Panc1 (cell line): ENCODE measurements around the gene GLB1L2. TPM values are rescaled to one million over a fixed set of nuclear protein-coding genes. Genes with fewer than 3 reads are reported as not detected.

Experiments
- ATAC-seq: fragments of 200-7000 bp; cut with Tn5 transposase; 2 replicates; pipeline ENCODE4 v1.9.1; 2020; ENCODE audit warnings: mild to moderate bottlenecking, moderate library complexity
- BruUV-seq: library from RNA; stranded (reverse); fragments of 400-500 nt; replicated peaks from 2 replicates; lab custom pipeline; 2021; lab: Mats Ljungman, UMichigan
- CTCF ChIA-PET: fragments of 300-600 bp; sonication (Branson Sonifier 250); formaldehyde crosslinking; loops from one replicate; lab custom pipeline; 2022; ENCODE audit warnings: antibody characterized with exemption; lab: Charles Lee
- POLR2A ChIA-PET: fragments of 300-600 bp; sonication (Branson Sonifier 250); formaldehyde crosslinking; loops from one replicate; lab custom pipeline; 2022; ENCODE audit warnings: antibody characterized with exemption; lab: Charles Lee
- DNase-seq: peaks from one replicate; pipeline ENCODE4 v3.0.0-alpha.2; 2010; ENCODE audit warnings: low read depth, low spot score
- H3K27ac ChIP-seq: 2 replicates; pipeline ENCODE4 v1.5.1; 2011; ENCODE audit warnings: mild to moderate bottlenecking, low read length, inconsistent platforms
- H3K27me3 ChIP-seq: fragments of 200-500 bp; sonication (Bioruptor generic); 2 replicates; pipeline ENCODE4 v1.6.0; 2014; ENCODE audit warnings: low read length, inconsistent platforms; ENCODE audit not compliant: control insufficient read depth, insufficient read depth
- H3K36me3 ChIP-seq: fragments of 200-500 bp; sonication (Bioruptor generic); 2 replicates; pipeline ENCODE4 v1.5.1; 2014; ENCODE audit warnings: inconsistent platforms, mild to moderate bottlenecking, low read length, moderate library complexity; ENCODE audit not compliant: control insufficient read depth, insufficient read depth
- H3K4me1 ChIP-seq: 2 replicates; pipeline ENCODE4 v1.5.1; 2011; ENCODE audit warnings: inconsistent platforms, mild to moderate bottlenecking, low read length, moderate library complexity; ENCODE audit not compliant: control insufficient read depth, insufficient read depth
- H3K4me3 ChIP-seq, 2 experiments: 2 replicates each; pipeline ENCODE4 v1.5.1; 2011 to 2012; ENCODE audit warnings: low read depth in 2 of 2, low read length in 2 of 2, mild to moderate bottlenecking in 2 of 2, inconsistent platforms in 1 of 2, moderate library complexity in 1 of 2
- H3K9me3 ChIP-seq: fragments of 200-500 bp; sonication (Bioruptor generic); 2 replicates; pipeline ENCODE4 v1.5.1; 2014; ENCODE audit warnings: low read depth, mild to moderate bottlenecking, inconsistent platforms, low read length, moderate library complexity; ENCODE audit not compliant: control insufficient read depth, insufficient read depth
- CTCF ChIP-seq: fragments of 450-650 bp; IDR thresholded peaks from 2 replicates; pipeline ENCODE4 v1.5.1; 2017; ENCODE audit warnings: mild to moderate bottlenecking
- POLR2AphosphoS5 ChIP-seq: IDR thresholded peaks from 2 replicates; pipeline ENCODE4 v1.6.1; 2012; ENCODE audit warnings: mild to moderate bottlenecking, low read depth, low read length, moderate library complexity
- SIN3A ChIP-seq: IDR thresholded peaks from 2 replicates; pipeline ENCODE4 v1.6.1; 2012; ENCODE audit warnings: low read depth, mild to moderate bottlenecking, low read length, moderate library complexity, borderline replicate concordance; ENCODE audit not compliant: insufficient read depth
- TCF7L2 ChIP-seq: IDR thresholded peaks from 2 replicates; pipeline ENCODE4 v1.6.1; 2011; ENCODE audit warnings: mild to moderate bottlenecking, low read depth, low read length, inconsistent platforms
- in situ Hi-C: cut with HindIII; loops from 2 replicates; pipeline ENCODE4 v1.10.0; 2016; ENCODE audit warnings: low sequenced_read_pairs, low pct_unique_long_range_greater_than_20kb
- intact Hi-C: fragments of 100-400 bp; cut with micrococcal nuclease; formaldehyde crosslinking; loops from one replicate; pipeline ENCODE4 v1.10.0; 2022; ENCODE audit not compliant: unreplicated experiment
- total RNA-seq: library from RNA; stranded (reverse); gene quantifications from one replicate; pipeline ENCODE4 v1.2.1, GENCODE V29; 2021; ENCODE audit not compliant: unreplicated experiment

GLB1L2 gene
- total RNA-seq, 1 experiment from 2014 or later: 10.4 TPM

DNA sequence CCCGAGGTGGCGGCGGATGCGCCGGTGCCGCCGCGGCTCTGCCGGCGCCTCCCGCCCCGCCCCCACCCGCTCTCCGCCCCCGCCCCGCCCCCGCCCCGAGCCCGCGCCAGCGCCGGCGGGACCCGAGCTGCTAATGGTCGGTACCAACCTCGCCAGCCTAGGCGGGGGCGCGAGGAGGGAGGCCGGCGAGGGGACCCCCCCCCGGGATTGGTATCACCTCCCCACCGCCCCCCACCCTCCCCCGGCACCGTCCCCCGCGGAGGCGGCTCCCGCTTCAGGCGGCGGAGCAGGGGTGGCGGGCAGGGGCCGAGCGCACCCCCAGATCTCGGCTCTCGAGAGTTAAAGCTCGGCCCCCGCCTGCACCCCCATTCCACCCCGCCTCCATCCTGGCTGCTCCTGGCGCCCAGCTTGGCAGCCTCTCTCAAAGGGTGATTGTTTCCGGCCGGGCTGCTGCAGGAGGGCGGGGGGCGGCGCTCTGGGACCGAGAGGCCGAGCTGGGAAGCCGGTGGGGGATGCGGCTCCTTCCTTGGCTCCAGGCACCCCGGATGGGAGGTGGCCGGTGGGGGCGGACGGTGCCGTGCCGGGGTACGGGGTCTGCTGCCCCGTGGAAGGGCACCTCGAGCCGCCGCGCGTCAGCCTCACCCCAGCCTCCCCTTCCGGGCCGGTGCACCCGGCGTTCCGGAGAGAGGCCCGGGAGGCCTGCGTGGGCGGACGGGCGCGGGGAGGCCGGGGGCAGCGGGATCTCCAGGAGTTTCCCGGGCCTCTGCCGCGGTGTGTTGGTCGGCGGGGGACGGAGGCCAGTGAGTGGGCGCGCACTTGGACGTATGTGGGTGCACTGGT is 80.6 kb downstream of the GLB1L2 start, which contains the start of gene B3GAT1:
Gene B3GAT1 (minus strand): TSS at position 40 of the 840 bp plus-strand sequence. CDS start 24,583 bp downstream, outside the sequence.
- DNase-seq: no peak
- no TSS peak for BruUV-seq
- Histone ChIP-seq H3K4me1 (no peaks in the 10 kb centered on the region), H3K27ac (no peak within 1 kb of the TSS), H3K9me3 (no peaks in the 10 kb centered on the region), H3K36me3 (no peaks in the 10 kb centered on the region), H3K4me3 (peak within 1 kb of the TSS; percentile 11 to 18; a peak in 3 of 4 replicates), H3K27me3 (peaks cover 47% of the 10 kb centered on the region)
- ATAC-seq: peak; percentile 45
- CTCF ChIA-PET: no interaction called here
- TF ChIP-seq TCF7L2: no peak
- no peak for TF ChIP-seq POLR2AphosphoS5
- TF ChIP-seq CTCF: no peak
- TF ChIP-seq SIN3A: no peak
- in situ Hi-C loops: no loop called here
- intact Hi-C loops: no loop called here
- POLR2A ChIA-PET: no interaction called here

DNA sequence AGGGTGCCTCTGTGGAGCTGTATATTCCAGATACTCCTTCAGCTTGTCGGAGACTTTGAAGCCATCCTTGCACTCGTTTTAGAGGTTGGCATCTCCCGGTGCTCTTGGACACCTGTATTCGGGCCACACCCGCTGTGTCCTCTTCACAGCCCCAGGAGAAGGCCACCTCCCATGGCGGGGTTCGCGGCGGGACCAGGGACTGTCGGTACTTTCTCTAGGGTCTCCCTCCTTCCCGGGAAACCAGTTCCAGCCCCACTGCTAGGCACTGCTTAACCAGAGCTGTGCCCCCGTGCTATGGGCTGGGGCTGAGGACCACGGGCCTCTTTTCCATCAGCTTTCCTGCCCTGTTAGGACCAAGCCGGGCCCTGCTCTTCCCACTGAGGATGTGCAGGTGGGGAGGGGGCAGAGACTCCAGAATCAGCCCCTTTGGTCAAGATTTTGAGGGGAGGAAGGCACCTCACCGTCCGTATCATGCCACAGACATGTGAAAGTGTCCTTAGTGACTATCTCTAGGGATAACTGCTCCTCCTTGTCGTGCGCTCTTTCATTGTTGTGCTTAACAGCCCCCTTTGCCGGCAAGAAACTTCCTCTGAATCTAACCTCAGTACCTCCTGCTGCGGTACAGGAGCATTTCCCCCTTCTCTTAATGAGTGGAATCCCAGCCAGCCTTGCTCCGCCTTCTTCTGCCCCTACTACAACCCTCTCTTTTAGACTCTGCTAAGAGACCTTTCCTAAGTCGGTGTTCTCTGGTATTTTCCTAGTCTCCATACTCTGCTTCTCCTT is 81.4 kb downstream of the GLB1L2 start:
- Histone ChIP-seq H3K9me3 (no peaks in the 10 kb centered on the region), H3K27me3 (peaks cover 51% of the 10 kb centered on the region), H3K4me3 (no peak overlapping the region), H3K36me3 (no peaks in the 10 kb centered on the region), H3K4me1 (no peaks in the 10 kb centered on the region), H3K27ac (no peak overlapping the region)
- ATAC-seq (peak; percentile 39), DNase-seq (no peak)
- ChIA-PET POLR2A (no interaction called here), CTCF (no interaction called here)
- TF ChIP-seq SIN3A: no peak
- TF ChIP-seq TCF7L2: peak; percentile 67; the same call in 1 of the 2 replicates
- intact Hi-C loops (no loop called here), in situ Hi-C loops (no loop called here)
- BruUV-seq: no TSS peak

DNA sequence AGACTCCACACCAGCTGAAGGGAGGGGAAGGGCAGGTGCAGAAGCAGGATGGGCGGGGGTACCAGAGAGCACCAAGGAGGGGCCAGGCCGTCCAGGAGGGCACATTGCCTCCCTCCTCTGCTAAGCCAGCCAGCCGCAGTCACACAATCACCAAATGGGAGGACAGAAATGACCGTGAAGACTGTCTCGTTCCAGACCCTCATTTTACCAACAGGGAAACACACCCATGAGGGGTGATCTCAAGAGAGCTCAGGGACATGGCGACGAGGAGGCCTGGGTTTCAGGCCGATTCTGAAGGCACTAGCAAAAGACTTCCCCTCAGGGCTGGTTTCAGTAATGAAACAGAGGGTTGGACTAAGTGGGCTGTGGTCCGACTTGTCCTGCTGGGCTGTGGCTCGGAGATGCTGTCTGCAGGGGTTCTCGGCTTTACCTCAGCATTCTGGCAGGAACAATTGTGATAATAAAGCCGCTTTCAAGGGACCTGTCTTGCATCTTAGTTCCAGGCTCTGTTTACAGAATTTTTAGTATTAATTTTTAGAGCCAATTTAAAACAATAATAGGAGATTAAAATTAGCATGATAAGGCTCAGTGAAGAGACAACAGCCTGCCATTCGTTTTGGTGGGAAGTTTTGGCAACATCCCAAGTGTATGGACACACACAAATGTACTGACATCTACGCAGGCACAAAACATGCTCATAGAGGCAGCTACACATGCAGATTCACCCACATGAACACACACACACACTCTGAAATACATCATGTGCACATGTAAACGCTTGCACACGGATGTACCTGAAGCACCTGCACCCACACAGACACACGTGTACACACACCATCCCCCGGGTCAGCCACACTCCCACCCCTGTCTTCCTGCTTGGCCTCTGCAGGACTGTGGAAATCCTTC is 82.3 kb downstream of the GLB1L2 start:
- Histone ChIP-seq H3K27me3 (peaks cover 56% of the 10 kb centered on the region), H3K4me3 (no peak overlapping the region), H3K4me1 (no peaks in the 10 kb centered on the region), H3K9me3 (no peaks in the 10 kb centered on the region), H3K27ac (no peak overlapping the region), H3K36me3 (no peaks in the 10 kb centered on the region)
- CTCF ChIA-PET: no interaction called here
- POLR2A ChIA-PET: no interaction called here
- no peak for DNase-seq
- in situ Hi-C loops: no loop called here
- no peak for TF ChIP-seq CTCF
- intact Hi-C loops: no loop called here
- no TSS peak for BruUV-seq
- no peak for ATAC-seq
